Hepatocyte (in vitro differentiated cells): Measurements from ENCODE around the gene FOXL1.

ENCODE experiments used
- EZH2 ChIP-seq: fragments of 200-600 bp; sonication (generic); IDR thresholded peaks from 2 replicates; pipeline ENCODE4 v1.6.1; 2016; ENCODE audit warnings: antibody characterized with exemption, mild to moderate bottlenecking, borderline replicate concordance
- TF ChIP-seq, protein P1 (sequence below): fragments of 200-600 bp; sonication (generic); IDR thresholded peaks from 2 replicates; pipeline ENCODE4 v1.5.1; 2016; ENCODE audit warnings: antibody characterized with exemption, mild to moderate bottlenecking; ENCODE audit not compliant: poor library complexity

GRCh38 chr16:86556576-86556975 lies 21.8 kb upstream of the FOXL1 start:
- TF ChIP-seq, protein P1, sequence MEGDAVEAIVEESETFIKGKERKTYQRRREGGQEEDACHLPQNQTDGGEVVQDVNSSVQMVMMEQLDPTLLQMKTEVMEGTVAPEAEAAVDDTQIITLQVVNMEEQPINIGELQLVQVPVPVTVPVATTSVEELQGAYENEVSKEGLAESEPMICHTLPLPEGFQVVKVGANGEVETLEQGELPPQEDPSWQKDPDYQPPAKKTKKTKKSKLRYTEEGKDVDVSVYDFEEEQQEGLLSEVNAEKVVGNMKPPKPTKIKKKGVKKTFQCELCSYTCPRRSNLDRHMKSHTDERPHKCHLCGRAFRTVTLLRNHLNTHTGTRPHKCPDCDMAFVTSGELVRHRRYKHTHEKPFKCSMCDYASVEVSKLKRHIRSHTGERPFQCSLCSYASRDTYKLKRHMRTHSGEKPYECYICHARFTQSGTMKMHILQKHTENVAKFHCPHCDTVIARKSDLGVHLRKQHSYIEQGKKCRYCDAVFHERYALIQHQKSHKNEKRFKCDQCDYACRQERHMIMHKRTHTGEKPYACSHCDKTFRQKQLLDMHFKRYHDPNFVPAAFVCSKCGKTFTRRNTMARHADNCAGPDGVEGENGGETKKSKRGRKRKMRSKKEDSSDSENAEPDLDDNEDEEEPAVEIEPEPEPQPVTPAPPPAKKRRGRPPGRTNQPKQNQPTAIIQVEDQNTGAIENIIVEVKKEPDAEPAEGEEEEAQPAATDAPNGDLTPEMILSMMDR: no peak
- TF ChIP-seq EZH2: no peak
